Large intestine (tissue), 3 donors: ENCODE results near the gene FSHB. TPM values are rescaled to one million over a fixed set of nuclear protein-coding genes. Genes with fewer than 3 reads are reported as not detected.

ENCODE experiments used
- DNase-seq, 2 donors: peaks; one replicate each; pipeline versions ENCODE4 v3.0.0 to v3.0.0-alpha.2; 2013
- H3K27ac ChIP-seq: one replicate; pipeline ENCODE4 v1.5.1; 2013; ENCODE audit warnings: low read length
- H3K27me3 ChIP-seq: 2 replicates; pipeline ENCODE4 v1.6.1; 2013; ENCODE audit warnings: low read length; ENCODE audit not compliant: control insufficient read depth, insufficient read depth
- H3K36me3 ChIP-seq: 2 replicates; pipeline ENCODE4 v1.6.1; 2013; ENCODE audit warnings: low read length; ENCODE audit not compliant: control insufficient read depth, insufficient read depth
- H3K4me1 ChIP-seq: one replicate; pipeline ENCODE4 v1.6.1; 2013; ENCODE audit warnings: low read length; ENCODE audit not compliant: control insufficient read depth, insufficient read depth
- H3K4me3 ChIP-seq: one replicate; pipeline ENCODE4 v1.5.1; 2013; ENCODE audit warnings: low read length
- H3K9me3 ChIP-seq: one replicate; pipeline ENCODE4 v1.6.1; 2013; ENCODE audit warnings: mild to moderate bottlenecking, low read depth, low read length, moderate library complexity; ENCODE audit not compliant: control insufficient read depth
- WGBS: methylation state at CpG from one replicate; pipeline ENCODE4 v1.1.5; 2013; ENCODE audit warnings: low lambda C conversion rate; ENCODE audit not compliant: insufficient coverage; 5-methylcytosine and 5-hydroxymethylcytosine counted together
- polyA plus RNA-seq: library from polyadenylated mRNA; unstranded; fragments of 120-200 nt; gene quantifications from one replicate; pipeline ENCODE4 v1.2.1, GENCODE V29; 2013

The FSHB gene
- polyA plus RNA-seq, 1 donor: not detected

DNA sequence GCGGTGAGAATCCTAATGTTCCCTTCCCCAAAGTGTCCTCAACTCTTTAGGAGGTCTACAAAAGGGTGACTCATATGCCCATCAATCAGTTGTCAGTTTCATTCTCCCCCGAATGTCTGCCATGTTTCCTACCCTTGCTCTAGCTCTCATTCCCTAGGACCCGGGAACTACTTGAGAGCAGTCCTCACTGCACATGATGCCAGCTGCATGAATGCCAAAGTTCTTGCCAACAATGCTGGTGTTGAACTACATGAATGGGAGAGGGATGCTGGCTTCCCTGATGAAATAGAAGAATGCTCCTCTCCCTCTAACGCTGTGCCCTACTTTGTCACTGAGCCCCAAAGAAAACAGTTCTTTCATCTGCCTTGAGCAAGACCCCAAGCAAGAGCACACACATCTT, 12.5 kb upstream of the FSHB start:
- no peak overlapping the region for H3K27ac ChIP-seq
- H3K36me3 ChIP-seq: no peaks in the 10 kb centered on the region
- no peaks in the 10 kb centered on the region for H3K9me3 ChIP-seq
- 83% methylated on average over 1 of the region's 4 CpGs for WGBS
- no peak overlapping the region for H3K4me3 ChIP-seq
- DNase-seq: no peak
- H3K4me1 ChIP-seq: no peaks in the 10 kb centered on the region
- H3K27me3 ChIP-seq: no peaks in the 10 kb centered on the region

DNA sequence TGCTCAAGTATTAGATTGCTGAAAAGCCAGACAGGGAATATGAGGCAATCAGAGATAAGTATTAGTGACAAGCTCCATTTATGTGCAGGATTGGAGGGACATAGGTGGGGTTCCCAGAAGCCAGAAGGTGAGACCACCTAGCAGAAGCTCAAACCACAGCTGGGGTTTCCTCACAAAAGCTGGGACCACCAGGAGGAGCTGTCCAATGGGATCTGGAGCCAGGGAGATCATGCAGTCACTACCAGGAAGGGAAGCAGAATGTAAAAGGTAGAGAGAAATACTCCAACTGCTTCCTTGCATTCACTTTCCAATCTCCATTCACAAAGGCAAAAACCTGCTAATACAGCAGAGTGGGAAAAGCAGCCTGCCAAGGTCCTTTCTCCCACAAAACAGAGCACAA, 5.2 kb upstream of the FSHB start:
- Histone ChIP-seq H3K4me1 (no peaks in the 10 kb centered on the region), H3K4me3 (no peak overlapping the region), H3K27me3 (no peaks in the 10 kb centered on the region), H3K27ac (no peak overlapping the region), H3K36me3 (no peaks in the 10 kb centered on the region), H3K9me3 (peaks cover 4% of the 10 kb centered on the region)
- DNase-seq: no peak

DNA sequence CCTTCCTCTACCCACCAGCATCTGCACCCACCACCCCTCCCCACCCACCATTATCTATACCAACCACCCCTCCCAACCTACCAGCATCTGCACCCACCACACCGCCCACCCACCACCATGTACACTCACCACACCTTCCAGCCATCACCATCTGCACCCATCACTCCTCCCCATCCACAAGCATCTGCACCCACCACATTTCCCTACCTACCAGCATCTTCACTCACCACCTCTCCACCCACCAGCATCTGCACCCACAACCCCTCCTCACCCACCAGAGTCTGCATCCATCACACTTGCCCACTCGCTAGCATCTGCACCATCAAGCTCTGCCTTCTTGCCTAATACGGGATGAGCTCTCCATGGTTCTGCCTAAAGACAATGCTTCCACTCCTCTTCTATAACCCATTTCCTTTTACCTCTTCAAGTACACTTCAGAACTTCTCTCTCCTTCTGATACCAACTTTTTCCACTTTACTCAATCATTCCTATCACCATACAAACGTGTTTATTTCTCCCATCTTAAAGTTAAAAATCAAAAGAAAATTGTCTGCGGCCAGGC, 2.4 kb upstream of the FSHB start:
- Histone ChIP-seq H3K27ac (no peak overlapping the region), H3K36me3 (no peaks in the 10 kb centered on the region), H3K4me1 (no peaks in the 10 kb centered on the region), H3K27me3 (no peaks in the 10 kb centered on the region), H3K9me3 (peaks cover 4% of the 10 kb centered on the region), H3K4me3 (no peak overlapping the region)
- 60% methylated on average over 1 of the region's 5 CpGs for WGBS
- DNase-seq: no peak

DNA sequence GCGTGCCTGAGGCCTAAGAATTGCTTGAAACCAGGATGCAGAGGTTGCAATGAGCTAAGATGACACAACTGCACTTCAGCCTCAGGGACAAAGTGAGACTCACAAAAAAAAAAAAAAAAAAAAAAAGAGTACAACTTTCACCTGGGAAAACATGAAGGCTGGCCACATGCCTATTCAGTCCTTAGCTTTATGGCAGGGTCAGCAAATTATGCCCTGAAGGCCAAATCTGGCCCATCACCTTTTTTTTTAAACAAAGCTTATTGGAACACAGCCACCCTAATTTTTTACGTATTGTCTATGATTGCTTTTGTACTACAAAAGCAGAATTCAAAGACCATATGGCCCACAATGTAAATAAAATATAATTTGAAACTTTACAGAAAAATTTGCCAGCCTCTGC, 8.2 kb downstream of the FSHB start:
- Histone ChIP-seq H3K4me1 (no peaks in the 10 kb centered on the region), H3K27me3 (no peaks in the 10 kb centered on the region), H3K36me3 (no peaks in the 10 kb centered on the region), H3K4me3 (no peak overlapping the region), H3K9me3 (no peaks in the 10 kb centered on the region), H3K27ac (no peak overlapping the region)
- DNase-seq: no peak
- WGBS: no CpG with 5 or more reads among the region's 2 CpGs

DNA sequence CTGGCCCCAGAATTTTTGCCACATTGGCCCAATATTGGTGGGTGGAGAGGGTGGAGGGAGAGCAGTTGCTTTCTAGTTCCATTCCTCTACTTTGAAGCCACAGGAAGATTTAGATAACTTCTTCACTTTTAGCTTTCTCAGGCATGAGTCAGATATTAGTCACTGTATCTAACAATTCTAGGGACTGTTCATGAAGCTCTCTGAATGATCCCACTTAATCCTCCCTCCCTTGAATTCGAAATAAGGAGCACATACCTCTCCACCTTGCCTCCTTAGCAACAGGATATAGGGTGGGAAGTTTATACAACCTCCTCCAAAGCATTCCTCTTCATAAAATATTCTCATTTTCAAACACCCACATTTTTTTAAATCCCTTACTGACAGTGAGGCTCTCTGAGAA, 13.5 kb downstream of the FSHB start:
- no peaks in the 10 kb centered on the region for H3K9me3 ChIP-seq
- WGBS: no CpG with 5 or more reads among the region's 1 CpG
- DNase-seq: no peak
- H3K36me3 ChIP-seq: no peaks in the 10 kb centered on the region
- no peak overlapping the region for H3K4me3 ChIP-seq
- no peaks in the 10 kb centered on the region for H3K27me3 ChIP-seq
- H3K4me1 ChIP-seq: no peaks in the 10 kb centered on the region
- no peak overlapping the region for H3K27ac ChIP-seq

DNA sequence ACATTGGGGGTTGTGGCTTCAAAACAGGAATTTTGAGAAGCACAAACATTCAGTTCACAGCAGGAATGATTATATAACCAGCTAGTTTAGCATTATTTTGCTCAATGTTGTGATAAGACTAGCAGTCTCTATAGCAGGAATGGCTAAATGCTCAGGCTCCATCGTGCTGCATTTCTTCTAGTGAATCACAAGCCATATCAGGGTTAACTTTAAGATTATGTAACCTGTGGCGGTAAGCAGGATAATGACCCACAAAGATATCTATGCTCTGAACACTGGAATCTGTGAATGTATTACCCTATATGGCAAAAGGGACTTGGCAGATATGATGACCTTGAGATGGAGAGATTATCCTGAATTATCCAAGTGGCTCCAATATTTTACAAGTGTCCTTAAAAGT, 14.8 kb downstream of the FSHB start:
- Histone ChIP-seq H3K4me3 (no peak overlapping the region), H3K4me1 (no peaks in the 10 kb centered on the region), H3K27me3 (no peaks in the 10 kb centered on the region), H3K27ac (no peak overlapping the region), H3K9me3 (no peaks in the 10 kb centered on the region), H3K36me3 (no peaks in the 10 kb centered on the region)
- DNase-seq: no peak
- no CpG with 5 or more reads among the region's 2 CpGs for WGBS

DNA sequence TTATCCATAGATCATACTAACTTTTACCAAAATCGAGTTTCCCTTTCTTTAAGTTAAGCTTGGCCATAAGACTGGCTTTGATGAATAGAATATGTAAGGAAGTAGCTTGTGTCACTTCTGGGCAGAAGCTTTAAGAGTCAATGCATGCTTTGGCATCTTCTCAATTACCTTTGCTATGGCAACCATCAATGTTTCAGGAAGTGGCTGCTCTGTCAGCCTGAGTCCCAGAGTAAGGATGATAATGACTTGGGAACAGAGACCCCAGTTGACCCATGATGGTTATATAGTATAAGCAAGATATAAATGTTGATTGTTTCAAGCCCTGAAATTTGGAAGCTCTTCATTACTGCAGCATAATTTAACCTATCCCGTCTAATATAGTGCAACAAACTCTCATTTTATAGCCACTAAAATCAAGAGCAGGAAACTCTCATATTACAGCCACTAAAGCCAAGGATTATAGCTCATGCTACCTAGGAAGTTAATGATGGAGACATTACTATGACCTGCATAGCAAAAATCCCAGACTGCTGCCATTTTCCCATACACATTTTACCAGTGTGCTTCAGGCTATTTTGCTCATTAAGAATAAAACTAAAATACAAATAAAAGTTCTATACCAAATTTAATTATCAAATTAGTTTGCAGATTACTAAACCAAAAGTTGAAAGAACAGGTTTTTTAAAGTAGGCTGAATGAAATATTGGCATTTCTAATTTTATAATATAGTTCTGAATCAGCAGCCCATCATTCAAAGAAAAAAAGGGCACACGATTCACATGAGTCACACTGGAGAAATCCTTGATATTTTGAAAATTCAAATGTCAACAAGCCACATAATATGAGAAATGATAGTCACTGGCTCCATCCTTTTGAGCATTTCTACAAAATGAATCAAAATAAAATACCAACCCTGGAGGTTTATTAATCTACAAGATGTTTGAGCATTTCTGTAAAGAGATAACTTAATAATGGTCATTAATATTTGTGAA, 23.8 kb downstream of the FSHB start:
- Histone ChIP-seq H3K9me3 (no peaks in the 10 kb centered on the region), H3K36me3 (no peaks in the 10 kb centered on the region), H3K27ac (no peak overlapping the region), H3K27me3 (no peaks in the 10 kb centered on the region), H3K4me1 (no peaks in the 10 kb centered on the region), H3K4me3 (no peak overlapping the region)
- no peak for DNase-seq
- 100% methylated on average over 1 of the region's 3 CpGs for WGBS

DNA sequence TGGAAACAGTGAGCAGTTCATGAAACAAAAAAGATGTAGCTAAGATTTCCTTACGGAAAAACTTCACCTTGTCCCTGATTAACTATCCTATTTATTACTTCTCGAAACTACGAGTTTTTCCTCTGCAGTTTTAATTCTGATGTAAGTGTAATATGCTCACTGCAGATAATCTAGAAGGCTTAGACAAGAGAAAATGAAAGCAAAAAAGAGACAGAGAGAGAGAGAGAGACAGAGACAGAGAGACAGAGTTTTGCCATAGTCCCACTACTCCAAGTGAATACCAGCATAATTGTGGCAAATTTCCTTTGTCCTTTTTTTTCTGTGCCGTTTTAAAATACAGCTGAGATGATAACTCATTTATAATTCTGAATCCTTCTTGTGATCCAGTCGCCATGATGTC, 24.8 kb downstream of the FSHB start:
- Histone ChIP-seq H3K9me3 (no peaks in the 10 kb centered on the region), H3K4me1 (no peaks in the 10 kb centered on the region), H3K4me3 (no peak overlapping the region), H3K27ac (no peak overlapping the region), H3K36me3 (no peaks in the 10 kb centered on the region), H3K27me3 (no peaks in the 10 kb centered on the region)
- WGBS: 88% methylated on average over 5 of the region's 5 CpGs
- no peak for DNase-seq

DNA sequence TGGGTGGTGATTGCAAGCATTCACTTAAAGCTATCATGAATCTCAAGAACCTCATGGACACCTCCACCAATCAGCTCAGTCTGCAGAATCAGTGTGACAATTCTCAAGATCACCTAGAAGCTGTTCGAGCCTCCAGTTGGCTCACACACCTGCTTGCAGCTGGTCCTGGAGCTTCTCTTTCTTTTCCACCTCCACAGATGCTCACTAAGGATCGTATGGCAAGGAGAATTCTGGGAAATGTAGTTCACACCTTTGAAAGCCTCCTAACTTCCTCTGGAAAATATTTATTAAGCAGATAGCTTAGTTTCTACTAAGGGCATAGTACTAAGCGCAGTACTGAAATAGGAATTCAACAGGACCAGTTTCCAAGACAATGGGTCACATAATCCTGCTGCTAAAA, 26.2 kb downstream of the FSHB start:
- no CpG with 5 or more reads among the region's 3 CpGs for WGBS
- Histone ChIP-seq H3K9me3 (no peaks in the 10 kb centered on the region), H3K4me1 (no peaks in the 10 kb centered on the region), H3K36me3 (no peaks in the 10 kb centered on the region), H3K27ac (no peak overlapping the region), H3K27me3 (no peaks in the 10 kb centered on the region), H3K4me3 (no peak overlapping the region)
- no peak for DNase-seq

DNA sequence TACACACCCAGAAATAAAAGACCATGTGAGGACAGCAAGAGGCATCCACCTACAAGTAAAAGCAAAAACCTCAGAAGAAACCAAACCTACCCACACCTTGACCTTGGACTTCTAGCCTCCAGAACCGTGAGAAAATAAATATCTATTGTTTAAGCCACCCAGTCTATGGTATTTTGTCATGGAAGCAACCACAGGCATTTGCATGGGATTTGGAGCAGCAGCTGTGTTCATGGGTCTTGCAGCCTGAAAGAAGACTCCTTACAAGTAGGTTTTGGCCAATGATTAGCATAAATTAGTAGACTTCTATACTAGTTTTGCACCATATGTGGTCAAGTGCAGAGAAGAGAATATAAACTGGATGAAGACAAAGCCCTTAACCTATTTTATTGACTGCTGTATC, 27.9 kb downstream of the FSHB start:
- no peak overlapping the region for H3K4me3 ChIP-seq
- no CpG with 5 or more reads among the region's 1 CpG for WGBS
- no peaks in the 10 kb centered on the region for H3K27me3 ChIP-seq
- H3K27ac ChIP-seq: no peak overlapping the region
- H3K9me3 ChIP-seq: no peaks in the 10 kb centered on the region
- no peak for DNase-seq
- H3K36me3 ChIP-seq: no peaks in the 10 kb centered on the region
- no peaks in the 10 kb centered on the region for H3K4me1 ChIP-seq

DNA sequence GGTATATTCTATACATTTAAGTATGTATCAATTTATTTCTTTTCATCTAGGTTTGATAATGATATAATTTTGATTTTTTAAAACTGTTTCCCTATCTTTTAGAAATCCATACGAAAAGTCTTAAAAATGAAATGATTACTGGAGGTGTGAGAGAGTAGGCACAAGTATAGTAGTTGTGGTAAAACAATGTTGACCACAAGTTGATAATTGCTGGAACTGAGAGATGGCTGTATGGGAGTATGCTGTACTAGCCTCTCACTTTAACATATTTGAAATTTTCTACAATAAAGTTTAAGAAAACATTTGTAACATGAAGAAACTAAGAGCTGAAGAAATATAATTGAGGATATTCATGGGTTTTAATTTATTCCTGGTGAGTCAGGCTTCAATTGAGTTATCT, 30.0 kb downstream of the FSHB start:
- Histone ChIP-seq H3K27me3 (no peaks in the 10 kb centered on the region), H3K36me3 (no peaks in the 10 kb centered on the region), H3K9me3 (no peaks in the 10 kb centered on the region), H3K27ac (no peak overlapping the region), H3K4me3 (no peak overlapping the region), H3K4me1 (no peaks in the 10 kb centered on the region)
- DNase-seq: no peak
- 71% methylated on average over 1 of the region's 1 CpG for WGBS
